RWPE2 (cell line): ENCODE results near the gene SAE1.

Experiments
- ATAC-seq: fragments of 200-7000 bp; cut with Tn5 transposase; 3 replicates; pipeline ENCODE4 v1.9.1; 2021; ENCODE audit warnings: low read depth
- DNase-seq: peaks from one replicate; pipeline ENCODE4 v3.0.0-alpha.2; 2020; ENCODE audit warnings: low spot score
- H3K27ac ChIP-seq: fragments of 450-650 bp; 2 replicates; pipeline ENCODE4 v1.5.1; 2017; ENCODE audit warnings: mild to moderate bottlenecking; ENCODE audit not compliant: poor library complexity, severe bottlenecking
- H3K27me3 ChIP-seq: fragments of 250-450 bp; sonication (Bioruptor Pico); 2 replicates; pipeline ENCODE4 v1.5.1; 2021; ENCODE audit warnings: mild to moderate bottlenecking, moderate library complexity; ENCODE audit not compliant: insufficient read depth, poor library complexity, severe bottlenecking
- H3K36me3 ChIP-seq: fragments of 250-450 bp; sonication (Bioruptor Pico); 2 replicates; pipeline ENCODE4 v1.5.1; 2020; ENCODE audit warnings: low read depth, mild to moderate bottlenecking, moderate library complexity
- H3K4me1 ChIP-seq: fragments of 250-450 bp; sonication (Bioruptor Pico); 2 replicates; pipeline ENCODE4 v1.5.1; 2021; ENCODE audit warnings: mild to moderate bottlenecking, moderate library complexity; ENCODE audit not compliant: insufficient read depth, poor library complexity, severe bottlenecking
- H3K4me3 ChIP-seq: fragments of 250-450 bp; sonication (Bioruptor Pico); 2 replicates; pipeline ENCODE4 v1.5.1; 2021; ENCODE audit warnings: mild to moderate bottlenecking, moderate library complexity; ENCODE audit not compliant: severe bottlenecking
- H3K9me3 ChIP-seq: fragments of 250-450 bp; sonication (Bioruptor Pico); 2 replicates; pipeline ENCODE4 v1.5.1; 2021; ENCODE audit warnings: mild to moderate bottlenecking, moderate library complexity; ENCODE audit not compliant: severe bottlenecking
- CTCF ChIP-seq: fragments of 450-650 bp; IDR thresholded peaks from one replicate; pipeline ENCODE4 v1.5.1; 2017; ENCODE audit warnings: mild to moderate bottlenecking, moderate library complexity; ENCODE audit not compliant: poor library complexity, severe bottlenecking

The SAE1 gene

GRCh38 chr19:47130589-47131227 lies at the start of gene SAE1:
Gene SAE1 (plus strand): TSS chr19:47130835. CDS start chr19:47130931, 96 bp downstream.
- H3K4me1 ChIP-seq: peaks cover 10% of the 10 kb centered on the region
- peak within 1 kb of the TSS; percentile 71 for H3K27ac ChIP-seq
- no peaks in the 10 kb centered on the region for H3K9me3 ChIP-seq
- peak; percentile 79 for TF ChIP-seq CTCF
- no peaks in the 10 kb centered on the region for H3K27me3 ChIP-seq
- peak within 1 kb of the TSS; percentile 74 for H3K4me3 ChIP-seq
- DNase-seq: peak; percentile 96
- H3K36me3 ChIP-seq: peaks cover 33% of the 10 kb centered on the region
- ATAC-seq: peak; percentile 87

GRCh38 chr19:47081095-47081494 lies 49.5 kb upstream of the SAE1 start:
- Histone ChIP-seq H3K4me1 (peaks cover 4% of the 10 kb centered on the region), H3K27ac (no peak overlapping the region), H3K4me3 (no peak overlapping the region), H3K9me3 (no peaks in the 10 kb centered on the region), H3K36me3 (peaks cover 97% of the 10 kb centered on the region), H3K27me3 (no peaks in the 10 kb centered on the region)
- ATAC-seq: no peak
- no peak for DNase-seq
- TF ChIP-seq CTCF: no peak

GRCh38 chr19:47082493-47082892 lies 48.1 kb upstream of the SAE1 start:
- no peak overlapping the region for H3K4me3 ChIP-seq
- H3K4me1 ChIP-seq: peaks cover 4% of the 10 kb centered on the region
- no peaks in the 10 kb centered on the region for H3K27me3 ChIP-seq
- peaks cover 97% of the 10 kb centered on the region for H3K36me3 ChIP-seq
- DNase-seq: no peak
- no peaks in the 10 kb centered on the region for H3K9me3 ChIP-seq
- no peak overlapping the region for H3K27ac ChIP-seq
- no peak for ATAC-seq
- TF ChIP-seq CTCF: no peak

GRCh38 chr19:47084879-47085439 lies 45.7 kb upstream of the SAE1 start:
- ATAC-seq (no peak), DNase-seq (no peak)
- no peak overlapping the region for H3K27ac ChIP-seq
- H3K27me3 ChIP-seq: no peaks in the 10 kb centered on the region
- no peak overlapping the region for H3K4me3 ChIP-seq
- H3K9me3 ChIP-seq: no peaks in the 10 kb centered on the region
- TF ChIP-seq CTCF: no peak
- H3K36me3 ChIP-seq: peaks cover 95% of the 10 kb centered on the region
- no peaks in the 10 kb centered on the region for H3K4me1 ChIP-seq

GRCh38 chr19:47086280-47086679 lies 44.4 kb upstream of the SAE1 start:
- TF ChIP-seq CTCF: no peak
- Histone ChIP-seq H3K9me3 (no peaks in the 10 kb centered on the region), H3K36me3 (peaks cover 95% of the 10 kb centered on the region), H3K27ac (no peak overlapping the region), H3K4me1 (no peaks in the 10 kb centered on the region), H3K4me3 (no peak overlapping the region), H3K27me3 (no peaks in the 10 kb centered on the region)
- ATAC-seq (no peak), DNase-seq (no peak)
